ENCODE data around the gene ARHGAP42.

DNA sequence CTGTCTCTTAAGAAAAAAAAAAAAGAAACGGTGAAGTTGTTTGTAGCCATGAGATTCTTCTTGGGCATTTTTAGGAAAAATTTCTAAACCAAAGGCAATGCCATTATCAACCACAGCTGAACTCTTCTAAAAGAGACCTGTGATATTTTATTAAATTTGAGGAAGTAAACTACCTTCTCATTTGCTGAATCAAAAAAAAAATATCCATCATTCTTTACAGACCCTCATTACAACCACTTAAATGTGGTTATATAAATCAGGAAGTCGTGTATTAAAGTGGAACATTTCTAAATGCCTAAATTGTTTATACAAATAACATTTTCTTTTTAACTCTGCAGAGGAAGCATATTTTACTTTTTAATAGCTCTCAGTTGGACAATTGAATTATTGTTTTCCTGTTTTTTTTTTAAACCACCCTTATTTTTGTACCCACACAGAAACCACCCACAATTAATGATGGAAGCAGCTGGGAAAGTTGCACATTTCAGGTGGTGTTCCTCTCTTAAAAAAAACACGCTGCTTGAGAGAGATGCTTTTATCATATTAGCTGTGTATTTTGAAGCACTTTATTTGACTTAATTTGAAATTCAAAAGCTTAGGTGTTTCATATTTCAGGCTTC is 91.2 kb downstream of the ARHGAP42 start:
- no peak for TF ChIP-seq EZH2 (IDR thresholded peaks at IDR 0.05)
- TF ChIP-seq POLR2AphosphoS5 (IDR thresholded peaks at IDR 0.05; ENCODE audit: borderline replicate concordance, low read depth, low read length) = no peak

All from SK-N-MC (cell line).